HG02678 (cell line): Measurements from ENCODE around the gene CDC34.

Source experiments
- ATAC-seq: cut with Tn5 transposase; IDR thresholded peaks from one replicate; pipeline ENCODE4 v1.9.1; 2021; ENCODE audit warnings: mild to moderate bottlenecking, moderate library complexity; ENCODE audit not compliant: unreplicated experiment

Gene CDC34

DNA sequence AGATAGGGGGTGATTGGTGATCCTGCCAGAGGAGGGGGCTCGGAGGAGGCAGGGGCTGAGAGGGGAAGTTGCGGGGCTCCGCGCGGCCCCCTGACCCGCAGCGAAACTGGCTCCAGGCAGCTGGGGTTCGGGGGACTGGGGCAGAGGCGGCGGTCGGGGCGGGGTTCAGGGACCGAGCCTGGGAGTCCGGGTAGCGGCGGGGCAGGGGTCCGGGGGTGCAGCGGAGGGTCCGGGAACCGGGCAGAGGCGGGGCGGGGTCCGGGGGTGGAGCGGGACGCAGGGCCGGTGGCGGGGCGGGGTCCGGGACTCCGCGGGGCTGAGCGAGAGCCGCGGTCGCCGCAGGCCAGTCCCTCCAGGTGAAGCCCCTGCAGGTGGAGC is 34.1 kb upstream of the CDC34 start:
- ATAC-seq = no peak

DNA sequence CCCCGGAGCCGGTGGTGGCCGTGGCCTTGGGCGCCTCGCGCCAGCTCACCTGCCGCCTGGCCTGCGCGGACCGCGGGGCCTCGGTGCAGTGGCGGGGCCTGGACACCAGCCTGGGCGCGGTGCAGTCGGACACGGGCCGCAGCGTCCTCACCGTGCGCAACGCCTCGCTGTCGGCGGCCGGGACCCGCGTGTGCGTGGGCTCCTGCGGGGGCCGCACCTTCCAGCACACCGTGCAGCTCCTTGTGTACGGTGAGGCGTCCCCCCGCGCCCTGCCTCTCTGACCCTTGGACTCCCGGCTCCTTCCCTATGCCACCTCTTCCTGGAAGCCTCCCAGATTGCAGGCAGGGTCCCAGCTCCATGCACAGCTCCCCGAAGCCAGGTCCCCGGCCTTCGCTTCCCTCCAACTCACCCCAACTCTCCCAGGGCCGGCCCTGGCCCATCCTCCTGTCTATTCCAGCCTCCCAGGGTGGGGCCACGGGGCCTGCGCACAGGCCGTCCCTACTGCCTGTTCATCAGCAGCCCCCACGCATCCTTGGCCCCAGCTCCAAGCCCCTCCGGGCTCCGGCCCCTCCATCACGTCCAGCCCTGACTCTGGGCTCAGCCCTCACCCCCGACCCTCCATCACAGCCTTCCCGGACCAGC is 33.6 kb upstream of the CDC34 start:
- ATAC-seq = no peak

DNA sequence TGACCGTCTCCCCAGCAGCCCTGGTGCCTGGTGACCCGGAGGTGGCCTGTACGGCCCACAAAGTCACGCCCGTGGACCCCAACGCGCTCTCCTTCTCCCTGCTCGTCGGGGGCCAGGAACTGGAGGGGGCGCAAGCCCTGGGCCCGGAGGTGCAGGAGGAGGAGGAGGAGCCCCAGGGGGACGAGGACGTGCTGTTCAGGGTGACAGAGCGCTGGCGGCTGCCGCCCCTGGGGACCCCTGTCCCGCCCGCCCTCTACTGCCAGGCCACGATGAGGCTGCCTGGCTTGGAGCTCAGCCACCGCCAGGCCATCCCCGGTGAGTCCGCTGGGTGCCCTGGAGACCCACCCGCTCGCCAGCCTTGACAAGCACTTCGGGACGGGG is 33.1 kb upstream of the CDC34 start:
- ATAC-seq = no peak

DNA sequence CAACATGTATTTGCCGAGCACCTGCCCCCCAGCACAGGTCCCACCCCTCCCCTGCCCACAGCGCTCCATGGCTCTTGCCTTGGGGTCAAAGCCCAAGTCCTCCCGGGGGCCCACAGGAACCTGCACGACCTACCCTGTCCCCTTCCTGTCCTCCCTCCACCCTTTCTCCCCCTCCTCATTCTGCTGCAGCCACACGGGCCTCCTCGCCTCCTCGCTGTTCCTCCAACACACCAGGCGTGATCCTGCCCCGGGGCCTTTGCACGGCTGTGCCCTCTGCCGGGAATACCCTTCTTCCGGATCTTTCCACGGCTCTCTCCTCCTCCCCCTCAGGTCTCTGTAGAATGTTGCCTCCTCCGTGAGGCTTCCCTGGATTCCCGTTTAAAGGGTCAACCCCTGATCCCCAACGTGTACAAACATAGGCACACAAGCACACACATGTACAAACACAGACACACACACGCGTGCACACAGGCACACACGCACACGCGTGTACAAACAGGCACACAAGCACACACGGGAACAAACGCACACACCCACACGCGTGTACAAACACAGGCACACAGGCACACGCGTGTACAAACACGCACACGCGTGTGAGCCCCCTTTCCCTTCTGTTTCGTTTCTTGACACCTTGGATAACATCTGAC is 32.5 kb upstream of the CDC34 start:
- no peak for ATAC-seq

DNA sequence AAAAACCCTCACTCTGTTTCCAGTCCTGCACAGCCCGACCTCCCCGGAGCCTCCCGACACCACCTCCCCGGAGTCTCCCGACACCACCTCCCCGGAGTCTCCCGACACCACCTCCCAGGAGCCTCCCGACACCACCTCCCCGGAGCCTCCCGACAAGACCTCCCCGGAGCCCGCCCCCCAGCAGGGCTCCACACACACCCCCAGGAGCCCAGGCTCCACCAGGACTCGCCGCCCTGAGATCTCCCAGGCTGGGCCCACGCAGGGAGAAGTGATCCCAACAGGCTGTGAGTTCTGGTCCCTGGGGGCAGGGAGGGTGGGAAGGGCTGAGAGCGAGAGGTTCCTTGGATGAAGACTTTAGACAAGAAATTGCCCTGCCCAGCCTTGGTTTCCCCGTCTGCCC is 29.9 kb upstream of the CDC34 start:
- no peak for ATAC-seq

DNA sequence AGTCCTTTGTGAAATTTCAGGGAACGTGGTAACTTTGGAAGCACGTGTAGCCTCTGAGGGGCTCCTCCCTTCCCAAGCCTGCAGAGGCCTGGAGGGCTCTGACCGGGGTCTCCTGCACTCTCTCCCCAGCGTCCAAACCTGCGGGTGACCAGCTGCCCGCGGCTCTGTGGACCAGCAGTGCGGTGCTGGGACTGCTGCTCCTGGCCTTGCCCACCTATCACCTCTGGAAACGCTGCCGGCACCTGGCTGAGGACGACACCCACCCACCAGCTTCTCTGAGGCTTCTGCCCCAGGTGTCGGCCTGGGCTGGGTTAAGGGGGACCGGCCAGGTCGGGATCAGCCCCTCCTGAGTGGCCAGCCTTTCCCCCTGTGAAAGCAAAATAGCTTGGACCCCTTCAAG is 26.9 kb upstream of the CDC34 start:
- no peak for ATAC-seq

DNA sequence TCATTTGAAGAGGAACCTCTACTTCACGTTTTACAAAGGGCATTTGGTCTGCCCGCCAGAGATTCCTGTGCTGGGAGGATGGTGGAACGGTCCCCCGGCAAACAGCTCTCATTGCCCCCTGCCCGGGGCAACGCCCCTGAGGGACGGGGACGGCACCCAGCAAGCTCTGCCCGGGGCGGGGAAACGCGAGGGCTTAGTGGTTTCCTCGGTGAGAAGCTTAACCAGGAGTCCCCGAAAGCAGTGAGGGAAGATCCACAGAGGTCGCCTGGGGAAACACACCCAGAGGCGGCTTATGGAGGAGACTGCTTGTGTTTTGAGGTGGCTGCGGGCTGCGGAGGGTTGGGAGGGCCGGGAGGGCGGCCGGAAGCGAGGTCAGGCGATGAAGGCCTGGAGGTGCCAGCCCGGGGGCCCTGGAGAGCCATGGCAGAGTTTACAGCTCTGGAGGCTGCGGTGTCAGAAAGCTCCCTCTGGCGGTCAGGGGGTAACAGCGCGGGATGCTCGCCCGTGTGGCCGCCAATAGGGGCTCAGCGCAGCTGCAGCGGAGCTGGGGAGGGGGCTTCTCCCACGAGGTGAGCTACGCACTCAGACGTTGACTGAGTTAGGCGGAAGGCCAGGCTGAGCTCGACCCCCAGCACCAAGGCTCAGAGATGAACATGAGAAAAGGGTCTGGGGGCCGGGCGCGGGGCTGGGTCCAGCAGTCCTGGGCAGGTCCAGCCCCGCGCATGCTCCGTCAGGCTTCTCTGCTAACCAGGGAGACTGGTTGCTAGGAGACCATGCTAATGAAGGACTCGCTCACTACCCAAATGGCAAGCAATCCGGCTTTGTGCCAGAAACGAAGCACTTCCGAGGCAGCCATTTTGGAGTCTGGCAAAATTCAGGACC is 24.9 kb upstream of the CDC34 start:
- peak; percentile 71 for ATAC-seq

DNA sequence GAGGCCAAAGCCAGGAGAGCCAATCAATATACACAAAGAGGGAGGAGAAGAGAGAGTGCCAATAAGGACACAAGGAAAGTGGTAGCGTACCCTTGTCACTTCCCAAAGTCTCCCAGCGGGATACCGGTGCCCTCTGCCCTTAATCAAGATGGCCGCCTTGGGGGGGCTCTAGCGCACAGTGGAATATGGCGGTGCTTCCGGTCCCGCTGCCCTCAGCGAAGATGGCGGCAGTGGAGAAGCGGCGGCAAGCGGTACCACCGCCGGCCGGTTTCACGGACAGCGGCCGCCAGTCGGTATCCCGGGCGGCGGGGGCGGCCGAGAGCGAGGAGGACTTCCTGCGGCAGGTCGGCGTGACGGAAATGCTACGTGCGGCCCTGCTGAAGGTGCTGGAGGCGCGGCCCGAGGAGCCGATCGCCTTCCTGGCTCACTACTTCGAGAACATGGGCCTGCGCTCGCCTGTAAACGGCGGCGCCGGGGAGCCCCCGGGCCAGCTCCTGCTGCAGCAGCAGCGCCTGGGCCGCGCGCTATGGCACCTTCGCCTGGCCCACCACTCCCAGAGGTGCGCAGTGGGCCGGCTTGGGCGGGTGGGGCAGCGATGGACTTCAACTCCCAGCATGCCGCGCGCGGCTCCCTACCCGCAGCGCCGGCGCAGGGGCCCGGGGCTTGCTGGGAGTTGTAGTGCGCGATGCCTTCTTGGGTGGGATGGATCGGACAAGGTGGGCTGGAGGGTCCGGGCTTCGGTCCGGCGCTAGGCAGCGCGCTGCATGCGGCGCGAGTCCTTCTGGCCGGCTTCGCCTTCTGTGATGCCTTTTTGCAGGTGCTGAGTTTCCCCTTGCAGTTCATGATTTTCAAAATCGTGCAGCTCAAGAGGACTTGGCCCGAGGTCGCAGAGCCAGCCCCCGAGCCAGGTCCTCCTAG is 24.0 kb upstream of the CDC34 start, which contains the start of gene TPGS1:
Gene TPGS1, plus strand, starts transcription at position 212 of the 918 bp plus-strand sequence. Its CDS starts 10 bp downstream, at position 222.
- peak; percentile 63 for ATAC-seq

DNA sequence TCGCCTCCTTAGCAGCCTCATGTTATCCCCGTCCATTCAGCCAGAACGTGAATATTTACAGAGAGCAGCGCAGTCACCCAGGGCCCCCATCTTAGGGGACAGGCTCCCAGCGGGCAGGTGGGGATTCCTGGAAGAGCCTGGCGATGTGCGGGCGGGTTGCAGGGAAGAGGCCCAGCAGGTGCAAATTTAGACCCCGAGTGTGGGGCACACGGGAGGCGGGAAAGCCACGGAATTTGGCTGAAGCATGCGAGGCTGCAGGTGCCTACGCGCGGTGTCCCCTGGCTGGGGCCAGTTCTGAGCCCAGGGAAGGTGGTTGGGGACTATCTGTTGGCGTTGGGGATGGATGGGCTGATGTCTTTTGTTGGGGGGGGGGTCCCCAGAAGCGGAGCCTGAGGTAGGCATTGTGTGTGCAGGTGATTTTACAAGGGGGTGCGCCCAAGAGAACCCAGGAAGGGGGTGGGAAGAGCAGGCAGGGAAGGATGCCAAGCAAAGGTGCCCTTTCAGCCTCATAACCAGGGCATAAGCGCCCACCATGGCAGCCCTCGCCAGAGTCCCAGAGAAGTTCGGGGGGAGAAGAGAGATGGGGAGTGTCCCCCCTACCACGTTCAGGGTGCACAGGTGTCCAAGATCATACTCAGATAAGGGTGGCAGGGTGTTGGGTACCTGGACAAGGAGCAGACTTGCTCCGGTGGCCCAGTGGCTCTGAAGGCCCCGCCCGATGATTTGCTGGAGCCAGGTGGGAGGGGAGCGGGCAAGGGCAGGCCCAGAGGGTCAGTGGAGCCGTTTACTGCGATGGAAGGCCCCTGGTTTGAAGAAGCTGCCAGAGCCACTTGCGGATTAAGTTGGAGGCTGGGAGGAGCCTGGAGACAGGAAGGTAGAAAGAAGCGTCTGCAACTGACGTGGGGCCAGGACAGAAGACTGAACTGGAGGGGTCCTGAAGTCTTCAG is 23.1 kb upstream of the CDC34 start:
- no peak for ATAC-seq

DNA sequence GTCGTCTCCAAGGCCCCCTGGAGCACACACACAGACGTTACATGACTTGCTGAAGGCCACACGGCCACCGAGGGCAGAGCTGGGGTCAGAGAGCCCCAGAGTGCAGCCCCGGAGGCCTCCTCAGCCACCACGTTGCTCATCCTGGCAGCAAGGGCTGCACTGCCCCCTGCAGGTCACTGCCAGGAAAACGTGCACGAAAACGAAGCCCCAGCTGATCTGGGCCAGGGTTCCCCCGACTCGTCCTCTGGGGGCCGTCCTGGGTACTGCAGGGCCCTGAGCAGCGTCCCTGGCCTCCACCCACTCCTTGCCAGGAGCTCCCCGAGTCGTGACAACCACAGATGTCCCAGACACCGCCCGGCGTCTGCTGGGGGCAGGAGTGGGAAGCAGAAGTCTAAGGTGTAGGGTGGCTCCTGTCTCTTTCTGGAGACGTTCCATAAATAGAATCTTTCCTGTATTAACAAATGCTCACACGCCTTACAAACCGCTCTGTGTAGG is 20.9 kb upstream of the CDC34 start:
- ATAC-seq = no peak

DNA sequence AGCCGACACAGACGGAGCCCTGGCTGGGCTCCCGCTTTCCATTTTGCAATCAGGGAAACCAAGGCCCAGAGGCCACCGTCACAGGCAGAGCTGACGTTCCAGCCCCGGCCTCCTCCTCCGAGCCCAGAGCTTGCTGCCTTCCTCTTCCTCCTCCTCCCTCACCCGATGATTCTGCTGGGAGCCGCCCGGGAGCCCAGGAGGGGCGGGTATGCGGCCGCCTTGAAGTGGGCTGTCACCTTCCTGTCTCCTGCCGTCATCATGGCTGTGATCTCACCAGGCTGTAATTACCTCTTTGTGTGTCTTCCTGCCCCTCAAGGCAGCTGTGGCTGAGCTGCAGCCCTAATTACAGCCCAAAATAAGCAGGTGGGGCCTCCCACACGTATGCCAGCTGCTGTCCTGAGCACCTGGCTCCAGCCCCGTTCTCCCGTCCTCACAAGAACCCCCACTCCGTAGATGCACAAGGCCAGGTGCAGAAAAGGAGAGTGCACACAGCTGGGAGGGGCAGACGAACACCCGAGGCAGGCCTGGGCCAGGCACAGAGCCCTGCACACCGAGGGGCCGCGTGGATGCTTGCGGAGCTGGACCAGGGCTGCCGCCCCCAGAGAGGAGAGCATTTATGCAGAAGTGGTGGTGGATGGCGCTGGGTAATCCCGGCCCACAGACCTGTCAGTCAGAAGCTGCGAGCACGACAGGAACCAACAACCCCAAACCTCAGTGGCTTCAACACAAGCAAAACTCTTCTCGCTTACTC is 20.3 kb upstream of the CDC34 start:
- ATAC-seq = no peak

DNA sequence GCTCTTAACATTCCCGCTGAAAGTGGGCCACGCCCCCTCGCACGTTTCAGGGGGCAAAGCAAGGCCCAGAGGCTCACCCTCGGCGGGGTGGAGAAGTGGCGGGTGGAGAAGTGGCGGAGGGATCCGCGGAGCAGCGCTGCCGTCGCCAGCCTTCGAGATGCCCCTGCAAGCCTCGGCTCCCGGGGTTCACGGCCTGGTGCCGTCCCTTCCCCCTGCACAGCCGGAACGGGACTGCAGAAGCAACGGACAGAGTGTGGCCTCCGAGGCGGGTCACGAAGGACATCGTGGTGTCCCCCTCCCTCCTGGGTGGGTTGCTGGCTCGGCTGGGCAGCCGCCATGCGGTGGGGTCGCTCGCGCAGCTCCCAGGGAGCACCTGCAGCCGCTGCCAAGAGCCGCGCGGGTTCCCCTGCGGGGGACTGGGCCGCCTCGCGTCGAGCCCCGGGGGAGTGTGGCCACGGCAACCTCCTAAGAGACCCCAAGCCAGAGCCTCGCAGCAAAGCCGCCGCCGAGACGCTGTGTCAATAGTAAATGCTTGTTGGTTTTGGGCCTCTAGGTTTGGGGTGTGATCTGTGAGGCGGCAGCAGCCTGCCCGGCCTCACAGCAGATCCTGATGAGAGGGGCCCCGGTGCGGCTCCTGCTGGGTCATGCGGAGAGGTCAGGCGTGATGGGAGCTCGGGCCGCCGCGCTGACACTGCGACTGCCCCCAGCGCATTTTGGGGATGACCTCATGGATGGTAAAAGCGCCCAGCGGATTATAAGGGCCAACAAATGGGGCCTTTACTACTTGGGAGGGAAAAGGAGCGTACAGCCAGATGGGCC is 18.8 kb upstream of the CDC34 start:
- no peak for ATAC-seq

DNA sequence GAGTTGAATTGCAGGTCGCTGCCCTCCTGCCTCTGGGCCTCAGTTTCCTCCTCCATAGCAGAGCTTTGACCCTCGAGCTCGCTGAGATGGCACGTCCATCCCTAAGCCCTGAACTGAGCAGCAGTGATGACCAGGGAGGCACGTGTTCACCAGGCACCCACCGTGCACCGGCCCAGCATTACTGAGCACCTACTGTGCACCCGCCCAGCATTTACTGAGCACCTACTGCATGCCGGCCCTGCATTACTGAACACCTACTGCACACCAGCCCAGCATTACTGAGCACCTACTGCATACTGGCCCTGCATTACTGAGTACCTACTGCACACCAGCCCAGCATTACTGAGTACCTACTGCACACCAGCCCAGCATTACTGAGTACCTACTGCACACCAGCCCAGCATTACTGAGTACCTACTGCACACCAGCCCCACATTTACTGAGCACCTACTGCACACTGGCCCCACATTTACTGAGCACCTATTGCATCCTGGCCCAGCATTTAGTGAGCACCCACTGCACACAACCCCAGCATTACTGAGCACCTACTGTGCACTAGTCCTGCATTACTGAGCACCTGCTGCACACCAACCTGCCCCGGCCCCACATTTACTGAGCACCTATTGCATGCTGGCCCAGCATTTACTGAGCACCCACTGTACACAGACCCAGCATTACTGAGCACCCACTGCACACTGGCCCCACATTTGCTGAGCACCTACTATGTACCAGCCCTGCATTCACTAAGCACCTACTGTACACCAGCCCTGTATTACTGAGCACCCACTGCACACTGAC is 18.0 kb upstream of the CDC34 start:
- no peak for ATAC-seq

DNA sequence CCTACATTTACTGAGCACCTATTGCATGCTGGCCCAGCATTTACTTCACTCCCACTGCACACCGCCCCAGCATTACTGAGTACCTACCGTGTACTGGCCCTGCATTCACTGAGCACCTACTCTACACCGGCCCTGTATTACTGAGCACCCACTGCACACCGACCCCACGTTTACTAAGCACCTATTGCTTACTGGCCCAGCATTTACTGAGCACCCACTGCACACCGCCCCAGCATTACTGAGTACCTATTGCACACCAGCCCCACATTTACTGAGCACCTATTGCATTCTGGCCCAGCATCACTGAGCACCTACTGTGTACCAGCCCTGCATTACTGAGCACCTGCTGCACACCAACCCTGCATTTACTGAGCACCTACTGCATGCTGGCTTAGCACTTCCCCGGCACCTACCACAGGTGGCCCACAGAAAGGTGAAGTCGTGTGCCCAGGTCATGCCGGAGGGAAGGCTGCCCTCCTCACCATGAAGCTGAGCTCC is 17.3 kb upstream of the CDC34 start:
- no peak for ATAC-seq

DNA sequence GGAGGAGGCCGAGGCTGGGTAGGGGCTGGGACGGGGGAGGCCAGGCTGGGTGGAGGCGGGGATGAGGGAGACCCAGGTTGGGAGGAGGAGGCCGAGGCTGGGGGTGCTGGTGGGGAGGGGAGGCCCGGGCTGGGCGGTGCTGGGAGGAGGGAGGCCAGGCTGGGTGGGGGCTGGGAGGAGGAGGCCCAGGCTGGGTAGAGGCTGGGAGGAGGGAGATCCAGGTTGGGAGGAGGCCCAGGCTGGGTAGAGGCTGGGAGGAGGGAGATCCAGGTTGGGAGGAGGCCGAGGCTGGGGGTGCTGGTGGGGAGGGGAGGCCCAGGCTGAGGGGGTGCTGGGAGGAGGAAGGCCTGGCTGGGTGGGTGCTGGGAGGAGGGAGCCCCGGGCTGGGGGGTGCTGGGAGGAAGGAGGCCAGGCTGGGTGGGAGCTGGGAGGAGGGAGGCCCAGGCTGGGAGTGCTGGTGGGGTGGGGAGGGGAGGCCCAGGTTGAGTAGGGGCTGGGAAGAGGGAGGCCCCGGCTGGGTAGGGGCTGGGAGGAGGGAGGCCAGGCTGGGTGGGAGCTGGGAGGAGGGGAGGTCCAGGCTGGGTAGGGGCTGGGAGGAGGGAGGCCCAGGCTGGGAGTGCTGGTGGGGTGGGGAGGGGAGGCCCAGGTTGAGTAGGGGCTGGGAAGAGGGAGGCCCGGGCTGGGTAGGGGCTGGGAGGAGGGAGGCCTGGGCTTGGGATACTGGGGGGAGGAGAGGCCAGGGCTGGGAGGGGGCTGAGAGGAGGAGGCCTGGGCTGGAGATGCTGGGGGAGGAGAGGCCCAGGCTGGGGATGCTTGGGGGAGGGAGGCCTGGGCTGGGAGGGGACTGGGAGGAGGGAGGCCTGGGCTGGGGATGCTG is 13.6 kb upstream of the CDC34 start:
- no peak for ATAC-seq

DNA sequence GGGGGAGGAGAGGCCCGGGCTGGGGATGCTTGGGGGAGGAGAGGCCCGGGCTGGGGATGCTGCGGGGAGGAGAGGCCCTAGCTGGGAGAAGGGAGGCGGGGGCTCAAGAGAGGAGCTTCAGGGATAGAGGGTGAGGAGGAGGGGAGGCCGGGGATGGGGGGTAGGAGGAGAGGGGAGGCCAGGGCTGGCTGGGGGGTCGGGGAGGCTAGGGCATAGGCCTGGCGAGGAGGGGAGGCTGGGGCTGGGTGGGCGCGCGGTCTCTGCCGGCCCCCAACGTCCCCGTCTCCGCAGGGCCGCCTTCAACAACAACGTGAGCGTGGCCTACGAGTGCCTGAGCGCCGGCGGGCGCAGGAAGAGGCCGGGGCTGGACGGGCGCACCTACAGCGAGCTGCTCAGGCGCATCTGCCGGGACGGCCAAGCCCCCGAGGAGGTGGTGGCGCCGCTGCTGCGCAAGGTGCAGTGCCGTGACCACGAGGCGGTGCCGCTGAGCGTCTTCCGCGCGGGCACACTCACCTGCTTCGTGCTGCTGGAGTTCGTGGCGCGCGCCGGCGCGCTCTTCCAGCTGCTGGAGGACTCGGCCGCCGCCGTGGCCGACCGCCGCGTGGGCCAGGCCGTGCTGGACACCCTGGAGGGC is 12.8 kb upstream of the CDC34 start:
- ATAC-seq = no peak
